ENCODE results near the gene MTG2. TPM values are rescaled to one million over a fixed set of nuclear protein-coding genes. Genes with fewer than 3 reads are reported as not detected.

Gene MTG2
- total RNA-seq, 1 donor from 2014 or later: 26.6 TPM

- intact Hi-C loops (cut with DNase I): no loop called here
- no peak for DNase-seq (ENCODE audit: low spot score)
Observed at GRCh38 chr20:62195736-62196135, 12.9 kb downstream of the MTG2 start.

GRCh38 chr20:62196286-62196685, 13.5 kb downstream of the MTG2 start:
- no peak for DNase-seq (ENCODE audit: low spot score)
- intact Hi-C loops (cut with DNase I): no loop called here

- DNase-seq (ENCODE audit: low spot score): no peak
- intact Hi-C loops (cut with DNase I): no loop called here
Observed at GRCh38 chr20:62197311-62197710, 14.5 kb downstream of the MTG2 start.

GRCh38 chr20:62197801-62198200, 15.0 kb downstream of the MTG2 start:
- DNase-seq (ENCODE audit: low spot score): no peak
- intact Hi-C loops (cut with DNase I): no loop called here

GRCh38 chr20:62198496-62198895, 15.7 kb downstream of the MTG2 start:
- intact Hi-C loops (cut with DNase I): no loop called here
- no peak for DNase-seq (ENCODE audit: low spot score)

- no peak for DNase-seq (ENCODE audit: low spot score)
- intact Hi-C loops (cut with DNase I): no loop called here
Observed at GRCh38 chr20:62198931-62199330, 16.1 kb downstream of the MTG2 start.

GRCh38 chr20:62200491-62201172, 17.8 kb downstream of the MTG2 start:
- DNase-seq (ENCODE audit: low spot score): no peak
- intact Hi-C loops (cut with DNase I): no loop called here

- DNase-seq (ENCODE audit: low spot score): no peak
- intact Hi-C loops (cut with DNase I): no loop called here
Observed at GRCh38 chr20:62201173-62202082, 18.6 kb downstream of the MTG2 start.

GRCh38 chr20:62202083-62202395, 19.2 kb downstream of the MTG2 start:
- intact Hi-C loops (cut with DNase I): no loop called here
- DNase-seq (ENCODE audit: low spot score): no peak

- no peak for DNase-seq (ENCODE audit: low spot score)
- intact Hi-C loops (cut with DNase I): no loop called here
Observed at GRCh38 chr20:62202676-62203377, 20.0 kb downstream of the MTG2 start.

GRCh38 chr20:62203378-62204030, 20.7 kb downstream of the MTG2 start:
- DNase-seq (ENCODE audit: low spot score): no peak

GRCh38 chr20:62205618-62206387, 23.0 kb downstream of the MTG2 start:
- intact Hi-C loops (cut with DNase I): no loop called here
- DNase-seq (ENCODE audit: low spot score): no peak

More at GRCh38 chr20:62203378-62204030, 20.7 kb downstream of the MTG2 start:
- intact Hi-C loops (cut with DNase I): no loop called here

- no peak for DNase-seq (ENCODE audit: low spot score)
- intact Hi-C loops (cut with DNase I): no loop called here
Observed at GRCh38 chr20:62206388-62206775, 23.6 kb downstream of the MTG2 start.

GRCh38 chr20:62208061-62208794, 25.4 kb downstream of the MTG2 start:
- DNase-seq (ENCODE audit: low spot score): no peak

GRCh38 chr20:62208795-62209755, 26.2 kb downstream of the MTG2 start:
- intact Hi-C loops (cut with DNase I): no loop called here
- no peak for DNase-seq (ENCODE audit: low spot score)

More at GRCh38 chr20:62208061-62208794, 25.4 kb downstream of the MTG2 start:
- intact Hi-C loops (cut with DNase I): no loop called here

- intact Hi-C loops (cut with DNase I): no loop called here
- no peak for DNase-seq (ENCODE audit: low spot score)
Observed at GRCh38 chr20:62209850-62210495, 27.1 kb downstream of the MTG2 start.

GRCh38 chr20:62210496-62210855, 27.6 kb downstream of the MTG2 start:
- intact Hi-C loops (cut with DNase I): no loop called here
- no peak for DNase-seq (ENCODE audit: low spot score)
